GM23338 (cell line): ENCODE data around the gene METTL4.

Experiments used
- CREB1 ChIP-seq: fragments of 250-450 bp; sonication (Bioruptor Pico); IDR thresholded peaks from 2 replicates; pipeline ENCODE4 v1.5.0; 2020; ENCODE audit warnings: low read depth, mild to moderate bottlenecking, moderate library complexity
- EZH2 ChIP-seq: fragments of 200-600 bp; sonication (generic); IDR thresholded peaks from one replicate; pipeline ENCODE4 v1.8.0; 2017; ENCODE audit warnings: antibody characterized with exemption, mild to moderate bottlenecking, low read depth; ENCODE audit not compliant: unreplicated experiment
- EZH2phosphoT487 ChIP-seq: fragments of 200-600 bp; sonication (generic); IDR thresholded peaks from one replicate; pipeline ENCODE4 v1.8.1; 2018; ENCODE audit warnings: antibody characterized with exemption; ENCODE audit not compliant: unreplicated experiment
- JUNB ChIP-seq: IDR thresholded peaks from one replicate; pipeline ENCODE4 v1.6.1; 2016; ENCODE audit warnings: antibody characterized with exemption; ENCODE audit not compliant: unreplicated experiment
- POLR2AphosphoS5 ChIP-seq: IDR thresholded peaks from 2 replicates; pipeline ENCODE4 v1.6.1; 2016; ENCODE audit warnings: antibody characterized with exemption, low read depth
- REST ChIP-seq: IDR thresholded peaks from one replicate; pipeline ENCODE4 v1.6.1; 2018; ENCODE audit warnings: antibody characterized with exemption; ENCODE audit not compliant: unreplicated experiment
- TF ChIP-seq, protein P1 (sequence below), 2 experiments: fragments of 200-600 bp in 1 of 2; sonication (generic) in 1 of 2; conservative IDR thresholded peaks; 2 replicates each; pipeline versions ENCODE4 v1.5.1 to v1.6.1; 2016 to 2017; ENCODE audit warnings: antibody characterized with exemption in 2 of 2, low read depth in 2 of 2, mild to moderate bottlenecking in 2 of 2, moderate library complexity in 1 of 2

GRCh38 chr18:2538844-2539243 is 32.5 kb downstream of the METTL4 start:
- TF ChIP-seq, protein P1, sequence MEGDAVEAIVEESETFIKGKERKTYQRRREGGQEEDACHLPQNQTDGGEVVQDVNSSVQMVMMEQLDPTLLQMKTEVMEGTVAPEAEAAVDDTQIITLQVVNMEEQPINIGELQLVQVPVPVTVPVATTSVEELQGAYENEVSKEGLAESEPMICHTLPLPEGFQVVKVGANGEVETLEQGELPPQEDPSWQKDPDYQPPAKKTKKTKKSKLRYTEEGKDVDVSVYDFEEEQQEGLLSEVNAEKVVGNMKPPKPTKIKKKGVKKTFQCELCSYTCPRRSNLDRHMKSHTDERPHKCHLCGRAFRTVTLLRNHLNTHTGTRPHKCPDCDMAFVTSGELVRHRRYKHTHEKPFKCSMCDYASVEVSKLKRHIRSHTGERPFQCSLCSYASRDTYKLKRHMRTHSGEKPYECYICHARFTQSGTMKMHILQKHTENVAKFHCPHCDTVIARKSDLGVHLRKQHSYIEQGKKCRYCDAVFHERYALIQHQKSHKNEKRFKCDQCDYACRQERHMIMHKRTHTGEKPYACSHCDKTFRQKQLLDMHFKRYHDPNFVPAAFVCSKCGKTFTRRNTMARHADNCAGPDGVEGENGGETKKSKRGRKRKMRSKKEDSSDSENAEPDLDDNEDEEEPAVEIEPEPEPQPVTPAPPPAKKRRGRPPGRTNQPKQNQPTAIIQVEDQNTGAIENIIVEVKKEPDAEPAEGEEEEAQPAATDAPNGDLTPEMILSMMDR (conservative IDR thresholded peaks at IDR 0.05; ENCODE audit: low read depth in 2 of 2): no peak
- no peak for TF ChIP-seq POLR2AphosphoS5
- no peak for TF ChIP-seq CREB1 (CRISPR knock-in tag)
- no peak for TF ChIP-seq EZH2phosphoT487
- TF ChIP-seq EZH2: no peak
- no peak for TF ChIP-seq REST
- TF ChIP-seq JUNB: no peak
